ENCODE results near the gene HLA-G. TPM values are rescaled to one million over a fixed set of nuclear protein-coding genes. Genes with fewer than 3 reads are reported as not detected.

The HLA-G gene
- total and polyA plus RNA-seq, 9 of the 15 experiments (the other 6 are each of a cell fraction or from before 2014, with no cell fraction given), result 0.13 TPM; not detected in 8

- TF ChIP-seq, protein P1, sequence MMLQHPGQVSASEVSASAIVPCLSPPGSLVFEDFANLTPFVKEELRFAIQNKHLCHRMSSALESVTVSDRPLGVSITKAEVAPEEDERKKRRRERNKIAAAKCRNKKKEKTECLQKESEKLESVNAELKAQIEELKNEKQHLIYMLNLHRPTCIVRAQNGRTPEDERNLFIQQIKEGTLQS (IDR thresholded peaks at IDR 0.05), result peak; percentile 94
- TF ChIP-seq, protein P1 (CRISPR knock-in tag; conservative IDR thresholded peaks at IDR 0.05), result no peak; the same call in 1 of the 2 replicates
- TF ChIP-seq ZNF766 (CRISPR knock-in tag; conservative IDR thresholded peaks at IDR 0.05), result 0 out of 2 replicates have a peak, but pooled peaks have one; percentile 25
- TF ChIP-seq ETV5 (CRISPR knock-in tag; IDR thresholded peaks at IDR 0.05; ENCODE audit: low read depth), result 0 out of 2 replicates have a peak, but pooled peaks have one; percentile 29
These were observed 13.8 kb upstream of the HLA-G start (continued) for GRCh38 chr6:29813809-29814208.

DNA sequence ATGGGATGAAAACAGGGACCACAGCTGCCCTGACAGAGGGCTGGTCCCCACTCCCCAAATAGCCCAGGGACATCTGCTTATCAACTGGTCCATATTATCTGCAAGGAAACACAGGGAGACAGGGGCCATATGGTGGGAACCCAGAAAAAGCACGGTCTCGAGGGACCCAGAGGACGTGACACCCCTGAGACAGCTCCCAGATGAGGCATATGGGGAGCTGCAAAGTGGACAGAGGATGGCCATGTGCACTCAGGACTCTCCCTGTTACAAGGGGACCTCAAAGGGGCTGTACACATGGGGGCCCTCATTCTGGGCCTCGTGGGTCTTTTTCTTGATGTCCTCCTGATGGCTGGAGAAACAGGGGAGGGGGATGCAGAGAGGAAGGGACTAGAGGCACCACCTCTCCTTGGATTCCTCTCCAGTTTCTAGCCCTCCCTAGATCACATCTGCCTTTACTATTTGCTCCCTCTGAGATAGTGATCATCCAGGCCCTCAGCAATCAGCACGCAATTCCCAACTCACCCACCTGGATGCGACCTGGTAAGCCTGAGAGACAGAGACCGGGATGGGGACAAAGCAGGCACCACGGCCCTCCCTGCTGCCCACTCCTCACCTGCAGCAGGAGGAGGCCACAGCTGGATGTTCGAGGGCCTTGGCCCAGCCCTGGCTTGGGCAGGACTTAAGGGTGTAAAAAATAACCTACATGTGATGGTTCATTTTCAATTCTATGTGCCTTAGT is 13.1 kb upstream of the HLA-G start:
- Histone ChIP-seq H3K9me1 (ENCODE audit: control insufficient read depth, insufficient read depth, low read length) (no peaks in the 10 kb centered on the region), H4K20me1 (replicated peaks; ENCODE audit: control insufficient read depth, insufficient read depth, low read length) (no peaks in the 10 kb centered on the region), H2AFZ (ENCODE audit: low read depth, low read length) (peak overlapping the region; percentile 90), H3K36me3 (ENCODE audit: control insufficient read depth, insufficient read depth, low read length) (no peaks in the 10 kb centered on the region), H3K79me2 (ENCODE audit: control insufficient read depth, insufficient read depth, low read length) (no peaks in the 10 kb centered on the region), H3K27me3 (ENCODE audit: control insufficient read depth in 2 of 2, insufficient read depth in 2 of 2, low read length in 2 of 2) (no peaks in the 10 kb centered on the region; a peak in 2 of 5 replicates), H3K4me2 (ENCODE audit: insufficient read depth, low read length) (peak overlapping the region; percentile 28), H3K27ac (ENCODE audit: extremely low read depth, low read depth, low read length) (peak overlapping the region; percentile 20; the same call in 1 of the 3 replicates), H3K4me3 (no peak overlapping the region), H3K9me3 (replicated peaks; ENCODE audit: control insufficient read depth, insufficient read depth, low read depth, low read length) (no peaks in the 10 kb centered on the region), H3K9ac (ENCODE audit: insufficient read depth in 1 of 2, low read depth in 2 of 2, low read length in 2 of 2) (no peak overlapping the region), H3K4me1 (replicated peaks in 1 of 2; ENCODE audit: control insufficient read depth in 2 of 2, insufficient read depth in 2 of 2, low read length in 2 of 2) (peaks cover 14 to 27% of the 10 kb centered on the region in 2 experiments; a peak in 4 of 5 replicates)
- DNase-seq (ENCODE audit: extremely low read depth in 1 of 4, low spot score in 3 of 4) (peak in 1 of 4 experiments; percentile 17), ATAC-seq (peak; percentile 55), FAIRE-seq (peak; percentile 58)
- ChIA-PET POLR2A (interaction anchor here (0.6 to 1.4 kb wide), 4 partner anchors 10 to 163 kb away, joined by 3 to 5 read pairs (median 3); no protein-coding TSS in a partner anchor), CTCF (ENCODE audit: low intra/inter-chr PET ratio) (no interaction called here)
- intact Hi-C loops (cut with micrococcal nuclease), result no loop called here
- in situ Hi-C loops (cut with MboI), result no loop called here
- BruUV-seq (replicated peaks), result TSS peak; percentile 76
- WGBS (ENCODE audit: insufficient coverage, low coverage, missing lambda C conversion rate), result 21% methylated on average over 9 of the region's 9 CpGs
- TF ChIP-seq ZNF324 (CRISPR knock-in tag; IDR thresholded peaks at IDR 0.05) (no peak), HNRNPUL1 (IDR thresholded peaks at IDR 0.05; ENCODE audit: low read length) (no peak), POLR2G (IDR thresholded peaks at IDR 0.05; ENCODE audit: low read depth, low read length) (peak; percentile 66), HMGN3 (IDR thresholded peaks at IDR 0.05; ENCODE audit: borderline replicate concordance, extremely low read depth, insufficient read length, low read depth, low read length) (no peak), CC2D1A (IDR thresholded peaks at IDR 0.05) (no peak), RFX5 (IDR thresholded peaks at IDR 0.05; ENCODE audit: low read depth, low read length) (no peak), RBFOX2 (IDR thresholded peaks at IDR 0.05; ENCODE audit: low read depth, low read length) (peak; percentile 71), PML (IDR thresholded peaks at IDR 0.05; ENCODE audit: low read length) (peak; percentile 80; the same call in 1 of the 2 replicates), SMAD4 (CRISPR knock-in tag; conservative IDR thresholded peaks at IDR 0.05) (no peak), JUN (IDR thresholded peaks at IDR 0.05; ENCODE audit: borderline replicate concordance, low read depth, low read length) (no peak), JUN (CRISPR knock-in tag; IDR thresholded peaks at IDR 0.05; ENCODE audit: borderline replicate concordance) (no peak)
- TF ChIP-seq, protein P2, sequence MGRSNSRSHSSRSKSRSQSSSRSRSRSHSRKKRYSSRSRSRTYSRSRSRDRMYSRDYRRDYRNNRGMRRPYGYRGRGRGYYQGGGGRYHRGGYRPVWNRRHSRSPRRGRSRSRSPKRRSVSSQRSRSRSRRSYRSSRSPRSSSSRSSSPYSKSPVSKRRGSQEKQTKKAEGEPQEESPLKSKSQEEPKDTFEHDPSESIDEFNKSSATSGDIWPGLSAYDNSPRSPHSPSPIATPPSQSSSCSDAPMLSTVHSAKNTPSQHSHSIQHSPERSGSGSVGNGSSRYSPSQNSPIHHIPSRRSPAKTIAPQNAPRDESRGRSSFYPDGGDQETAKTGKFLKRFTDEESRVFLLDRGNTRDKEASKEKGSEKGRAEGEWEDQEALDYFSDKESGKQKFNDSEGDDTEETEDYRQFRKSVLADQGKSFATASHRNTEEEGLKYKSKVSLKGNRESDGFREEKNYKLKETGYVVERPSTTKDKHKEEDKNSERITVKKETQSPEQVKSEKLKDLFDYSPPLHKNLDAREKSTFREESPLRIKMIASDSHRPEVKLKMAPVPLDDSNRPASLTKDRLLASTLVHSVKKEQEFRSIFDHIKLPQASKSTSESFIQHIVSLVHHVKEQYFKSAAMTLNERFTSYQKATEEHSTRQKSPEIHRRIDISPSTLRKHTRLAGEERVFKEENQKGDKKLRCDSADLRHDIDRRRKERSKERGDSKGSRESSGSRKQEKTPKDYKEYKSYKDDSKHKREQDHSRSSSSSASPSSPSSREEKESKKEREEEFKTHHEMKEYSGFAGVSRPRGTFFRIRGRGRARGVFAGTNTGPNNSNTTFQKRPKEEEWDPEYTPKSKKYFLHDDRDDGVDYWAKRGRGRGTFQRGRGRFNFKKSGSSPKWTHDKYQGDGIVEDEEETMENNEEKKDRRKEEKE (IDR thresholded peaks at IDR 0.05; ENCODE audit: borderline replicate concordance in 1 of 2, control insufficient read depth in 1 of 2, low read depth in 2 of 2, low read length in 1 of 2), result 0 out of 4 replicates have a peak, but pooled peaks of 1 of the 2 experiments have one; percentile 57
